ENCODE results near the gene GLT8D1.
"Not testable (repeated sequence)": the region's sequence is repeated elsewhere in the genome, so short reads cannot be mapped to it uniquely, and the experiment has no call there.

GLT8D1 gene

GRCh38 chr3:52681596-52681995 lies 24.0 kb downstream of the GLT8D1 start:
- no peak for DNase-seq (ENCODE audit: low read depth in 2 of 2)

DNA sequence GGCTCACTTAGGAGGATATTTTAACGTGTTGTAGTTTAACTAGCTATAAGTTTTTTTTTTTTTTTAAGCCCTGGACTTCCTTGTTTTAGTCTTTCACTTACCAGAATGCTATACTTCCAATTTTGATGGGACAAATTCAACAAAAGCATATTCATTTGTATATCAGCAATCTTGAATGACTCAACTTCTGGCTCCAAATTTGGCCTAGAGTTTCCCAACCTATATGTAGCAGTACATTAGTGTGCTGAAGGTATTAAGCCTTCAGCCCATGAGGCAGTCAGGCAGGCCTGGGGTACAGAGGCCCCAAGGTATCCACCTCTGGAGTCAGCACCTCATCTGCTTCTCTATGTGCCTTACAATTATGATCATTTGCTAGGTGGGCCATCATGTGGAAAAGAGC lies 25.8 kb downstream of the GLT8D1 start:
- no peak for DNase-seq (ENCODE audit: low read depth in 2 of 2)

DNA sequence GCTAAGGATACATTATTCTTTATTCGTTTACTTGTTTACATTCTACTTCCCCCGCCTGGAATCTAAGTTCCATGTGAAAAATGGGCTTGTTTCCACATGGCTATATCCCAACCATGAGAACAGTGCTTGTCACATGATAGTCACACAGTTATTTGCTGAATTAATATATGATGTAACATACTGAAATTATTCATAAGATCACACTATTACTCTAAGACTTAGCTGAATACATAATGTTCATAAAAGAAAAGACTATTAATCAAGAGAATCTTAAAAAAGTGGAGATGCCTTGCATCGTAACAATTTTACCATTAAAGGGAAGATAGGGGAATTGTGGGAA lies 26.4 kb downstream of the GLT8D1 start:
- DNase-seq (ENCODE audit: low read depth in 2 of 2) = no peak

- DNase-seq (ENCODE audit: low read depth in 2 of 2) = no peak
These were observed 27.1 kb downstream of the GLT8D1 start for GRCh38 chr3:52678265-52679198.

GRCh38 chr3:52676201-52676600 lies 29.4 kb downstream of the GLT8D1 start:
- DNase-seq (ENCODE audit: low read depth in 2 of 2) = not testable (repeated sequence)

- no peak for DNase-seq (ENCODE audit: low read depth in 2 of 2)
These were observed 33.9 kb downstream of the GLT8D1 start for GRCh38 chr3:52671676-52672075.

- peak; percentile 38 to 39 for DNase-seq (ENCODE audit: low read depth in 2 of 2)
These were observed 34.7 kb downstream of the GLT8D1 start for GRCh38 chr3:52670621-52671521.

- no peak for DNase-seq (ENCODE audit: low read depth in 2 of 2)
These were observed 42.5 kb downstream of the GLT8D1 start for GRCh38 chr3:52663098-52663497.

GRCh38 chr3:52660046-52660445 lies 45.5 kb downstream of the GLT8D1 start:
- no peak for DNase-seq (ENCODE audit: low read depth in 2 of 2)

- DNase-seq (ENCODE audit: low read depth in 2 of 2) = no peak
These were observed 49.7 kb downstream of the GLT8D1 start for GRCh38 chr3:52655895-52656294.

GRCh38 chr3:52651592-52651991 lies 54.0 kb downstream of the GLT8D1 start:
- DNase-seq (ENCODE audit: low read depth in 2 of 2) = no peak

GRCh38 chr3:52650439-52650838 lies 55.2 kb downstream of the GLT8D1 start:
- no peak for DNase-seq (ENCODE audit: low read depth in 2 of 2)

GRCh38 chr3:52649461-52650210 lies 56.0 kb downstream of the GLT8D1 start:
- no peak for DNase-seq (ENCODE audit: low read depth in 2 of 2)

- no peak for DNase-seq (ENCODE audit: low read depth in 2 of 2)
These were observed 60.0 kb downstream of the GLT8D1 start for GRCh38 chr3:52645549-52645948.

All from stimulated activated CD8-positive, alpha-beta memory T cell treated with anti-CD3 and anti-CD28 coated beads, Interleukin-15, amount 100 ng/mL, for 48 hours (primary cell).